Brain pericyte (primary cell): Measurements from ENCODE around the gene PRR5L.

ENCODE experiments used
- DNase-seq: peaks from one replicate; pipeline ENCODE4 v3.0.0-alpha.2; 2012; ENCODE audit warnings: low read depth, low spot score

PRR5L gene

DNA sequence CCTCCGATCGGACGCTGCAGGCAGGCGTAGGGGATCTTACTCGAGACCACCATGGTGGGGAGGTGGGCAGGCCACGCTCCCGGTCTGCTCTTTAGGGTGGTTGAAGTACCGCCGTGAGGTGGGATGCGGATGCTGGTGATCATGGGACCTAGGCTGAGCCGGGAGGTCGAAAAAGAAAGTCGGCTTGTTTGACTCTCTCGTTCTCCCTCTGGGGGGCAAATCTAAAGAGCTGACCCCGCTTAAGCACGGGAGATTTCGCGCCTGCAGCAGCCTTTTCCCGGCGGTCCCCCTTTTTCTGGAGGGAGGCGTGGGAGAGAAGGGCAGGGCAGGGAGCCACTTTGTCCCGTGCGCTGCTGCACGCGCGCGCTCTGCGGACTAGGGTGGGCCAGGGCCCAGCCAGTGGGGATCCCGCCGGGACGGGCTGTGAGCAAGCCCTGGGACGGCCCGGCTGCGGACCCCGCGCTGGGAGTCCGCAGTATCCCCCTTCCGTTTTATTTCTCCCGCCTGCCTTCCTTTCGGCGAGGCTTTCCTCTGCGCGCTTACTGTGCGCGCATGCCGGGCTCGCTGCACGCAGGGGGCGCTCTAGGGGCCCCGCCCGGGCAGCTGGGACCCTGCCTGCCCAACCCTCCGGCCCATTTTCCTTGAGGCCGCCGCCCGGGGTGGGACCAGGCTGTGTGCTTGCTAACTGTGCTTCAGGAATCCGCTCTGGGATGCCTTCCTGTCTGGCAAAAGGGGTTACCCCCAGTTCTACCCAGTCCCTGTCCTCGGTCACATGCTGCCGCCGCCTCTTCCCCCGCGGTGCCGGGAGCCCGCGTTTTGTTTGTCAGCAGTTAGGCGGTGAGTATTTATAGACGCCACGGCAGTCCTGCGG is 81.0 kb downstream of the PRR5L start:
- no peak for DNase-seq

DNA sequence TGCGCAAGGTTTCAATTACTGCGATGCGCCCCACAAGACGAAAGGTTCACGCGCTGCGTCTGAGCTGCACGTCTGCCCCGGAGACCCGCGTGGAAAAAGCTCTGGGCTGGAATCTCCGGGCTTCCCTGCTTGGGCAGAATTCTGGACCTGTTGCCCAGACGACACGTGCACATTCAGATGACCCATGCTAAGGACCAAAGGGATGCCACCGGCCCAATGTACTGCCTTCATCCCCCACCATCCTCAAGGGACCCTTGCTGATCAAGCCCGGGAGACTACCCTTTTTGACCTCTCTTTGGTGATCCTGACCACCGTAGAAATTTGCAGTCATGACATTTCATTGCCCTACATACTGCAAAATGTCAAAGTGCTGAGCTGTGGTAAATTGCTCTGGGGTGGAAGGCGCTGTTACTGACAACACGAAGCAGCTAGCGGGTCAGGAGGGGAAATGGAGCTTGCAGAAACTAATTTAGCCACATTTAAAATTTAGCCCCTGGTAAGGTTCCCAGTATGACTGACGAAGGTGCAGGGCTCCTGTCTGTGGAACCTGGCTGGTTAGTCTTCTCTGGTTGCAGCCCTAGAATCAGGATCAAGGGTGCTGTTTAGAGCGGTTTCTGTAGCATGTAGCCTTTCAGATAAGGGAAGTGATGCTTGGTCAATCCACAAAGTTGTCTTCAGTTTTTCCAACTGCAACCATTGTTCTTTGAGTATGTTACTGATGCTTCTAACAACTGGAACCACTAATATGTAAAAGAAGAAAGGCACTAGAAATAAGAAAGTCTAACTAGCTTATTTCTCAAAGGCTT is 81.9 kb downstream of the PRR5L start:
- DNase-seq: no peak

DNA sequence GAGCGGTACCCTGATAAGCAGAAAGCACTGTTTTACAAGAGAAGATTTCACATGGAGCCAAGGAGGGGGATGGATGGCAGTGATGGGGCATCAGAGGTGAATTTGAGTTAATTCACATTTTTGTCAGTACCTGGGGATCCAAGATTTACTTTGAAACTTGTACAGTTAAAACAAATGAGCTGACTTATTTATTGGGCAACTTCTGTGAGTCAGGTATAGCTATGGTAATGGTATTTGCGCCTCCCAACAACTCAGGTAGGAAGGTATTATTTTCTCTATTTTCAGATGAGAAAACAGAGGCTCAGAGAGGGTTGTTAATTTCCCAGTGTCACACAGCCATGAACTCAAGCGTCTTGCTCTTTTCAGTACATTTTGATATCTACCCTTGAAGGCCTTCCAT is 83.6 kb downstream of the PRR5L start:
- DNase-seq: no peak

- DNase-seq: no peak
These were observed 84.4 kb downstream of the PRR5L start for GRCh38 chr11:36380296-36381014.

- DNase-seq: no peak
These were observed 84.9 kb downstream of the PRR5L start for GRCh38 chr11:36381015-36381360.

- DNase-seq: no peak
These were observed 87.1 kb downstream of the PRR5L start for GRCh38 chr11:36383195-36383594.

DNA sequence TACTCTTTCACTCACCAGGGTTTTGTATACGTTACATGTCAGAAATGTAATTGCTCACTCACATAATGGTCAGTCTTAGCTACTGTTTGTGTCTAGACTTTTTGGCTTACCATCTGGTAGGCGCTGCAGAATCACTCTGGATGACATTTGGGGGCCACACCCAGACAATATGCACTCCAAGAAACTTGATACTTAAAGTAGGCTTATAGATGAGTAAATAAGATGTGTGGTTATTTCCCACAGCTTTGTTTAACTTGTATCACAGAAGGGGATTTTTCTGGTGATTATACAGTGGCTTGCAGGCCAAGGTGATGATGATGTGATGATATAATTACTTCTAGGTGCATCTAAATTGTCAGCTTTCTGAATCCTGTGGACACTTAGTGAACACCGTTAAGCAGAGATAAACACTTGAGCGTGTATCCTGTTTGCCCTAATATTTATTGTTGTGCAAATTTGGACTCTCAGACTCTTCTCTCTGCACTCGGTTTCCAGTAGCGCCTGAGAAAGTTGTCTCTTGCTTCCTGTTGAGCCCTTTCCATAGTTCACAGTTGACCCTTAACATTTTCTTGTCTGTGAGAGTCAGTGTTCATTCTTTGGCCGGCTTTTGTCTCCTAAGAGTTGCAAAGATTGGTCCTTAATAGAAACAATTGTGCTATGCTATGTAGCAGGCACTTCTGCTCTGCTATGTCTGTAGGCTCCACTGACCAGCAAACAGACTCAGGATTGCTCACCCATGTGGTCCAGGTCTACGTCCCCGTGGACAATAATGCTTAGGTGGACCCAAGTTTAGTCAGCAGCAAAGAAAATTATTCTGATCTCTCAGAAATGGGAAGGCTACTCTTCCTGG is 89.3 kb downstream of the PRR5L start:
- no peak for DNase-seq

DNA sequence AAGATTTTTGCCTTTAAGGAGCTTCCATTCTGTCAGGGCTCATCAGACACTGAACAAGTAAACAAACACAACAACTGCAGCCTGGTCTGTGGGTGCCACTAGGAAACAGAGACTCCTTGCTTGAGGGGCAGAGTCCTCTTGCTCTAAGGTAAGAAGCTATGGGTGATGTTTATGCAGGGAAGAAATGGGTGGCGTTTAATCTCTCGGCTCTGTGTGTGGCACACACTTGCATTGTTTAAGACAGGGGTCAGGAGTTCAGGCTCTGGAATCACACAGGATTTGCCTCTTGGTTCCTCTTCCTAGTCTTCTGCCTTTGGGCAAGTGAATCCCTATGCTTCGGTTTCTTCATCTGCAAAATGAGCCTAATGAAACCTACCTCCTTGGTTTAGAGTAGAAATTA is 90.3 kb downstream of the PRR5L start:
- DNase-seq: no peak

DNA sequence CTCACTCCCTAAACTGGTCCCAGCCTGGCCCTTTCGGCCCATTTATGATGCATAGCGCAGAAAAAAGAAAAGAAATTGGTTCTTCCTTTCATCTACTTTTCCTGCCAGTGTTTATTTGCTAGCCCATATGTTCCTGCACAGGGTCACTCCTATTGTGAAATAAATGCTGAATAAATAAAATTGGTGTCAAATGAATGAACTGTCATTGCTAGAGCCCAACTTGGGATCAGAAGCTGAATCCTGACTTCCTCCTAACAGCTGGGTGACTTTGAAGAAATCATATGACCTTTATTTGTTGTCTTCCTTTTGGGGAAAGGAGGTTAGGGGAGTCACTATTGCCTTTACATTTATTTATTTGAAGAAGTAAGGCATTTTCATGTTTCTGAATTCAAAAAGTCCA is 92.0 kb downstream of the PRR5L start:
- DNase-seq: no peak

DNA sequence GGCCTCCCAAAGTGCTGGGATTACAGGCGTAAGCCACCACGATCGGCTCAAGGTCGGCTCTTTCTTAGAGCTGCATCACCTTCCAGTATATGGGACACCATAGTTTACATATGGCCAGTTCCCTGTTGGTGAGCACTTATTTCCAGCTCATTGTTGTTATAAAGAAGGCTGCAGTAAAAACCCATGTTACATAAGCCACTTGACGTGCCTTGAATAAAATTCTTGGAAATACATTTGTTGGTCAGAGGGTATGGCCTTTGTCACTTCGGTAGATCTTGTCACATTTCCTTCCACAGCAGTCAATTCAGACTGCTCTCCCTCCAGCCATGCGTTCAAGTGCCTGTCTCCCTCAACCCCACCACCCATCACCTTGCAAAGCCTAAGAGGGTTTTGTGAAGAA is 92.9 kb downstream of the PRR5L start:
- DNase-seq: no peak

DNA sequence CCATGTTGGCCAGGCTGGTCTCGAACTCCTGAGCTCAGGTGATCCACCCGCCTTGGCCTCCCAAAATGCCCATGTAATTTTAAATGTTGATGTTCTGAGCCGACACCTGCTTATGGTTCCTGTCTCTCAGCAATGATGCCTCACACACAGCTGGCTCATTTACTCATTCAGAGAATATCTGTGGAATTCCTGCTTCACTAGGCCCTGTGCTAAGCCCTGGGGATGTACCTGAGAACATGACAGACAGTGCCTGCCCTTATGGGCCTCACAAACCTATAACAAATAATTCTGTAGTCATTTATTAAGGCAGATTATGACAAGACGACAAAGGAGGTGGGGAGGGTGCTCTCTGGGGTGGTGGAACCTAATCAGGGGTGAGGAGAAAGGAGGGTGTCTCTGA is 93.7 kb downstream of the PRR5L start:
- DNase-seq: no peak

DNA sequence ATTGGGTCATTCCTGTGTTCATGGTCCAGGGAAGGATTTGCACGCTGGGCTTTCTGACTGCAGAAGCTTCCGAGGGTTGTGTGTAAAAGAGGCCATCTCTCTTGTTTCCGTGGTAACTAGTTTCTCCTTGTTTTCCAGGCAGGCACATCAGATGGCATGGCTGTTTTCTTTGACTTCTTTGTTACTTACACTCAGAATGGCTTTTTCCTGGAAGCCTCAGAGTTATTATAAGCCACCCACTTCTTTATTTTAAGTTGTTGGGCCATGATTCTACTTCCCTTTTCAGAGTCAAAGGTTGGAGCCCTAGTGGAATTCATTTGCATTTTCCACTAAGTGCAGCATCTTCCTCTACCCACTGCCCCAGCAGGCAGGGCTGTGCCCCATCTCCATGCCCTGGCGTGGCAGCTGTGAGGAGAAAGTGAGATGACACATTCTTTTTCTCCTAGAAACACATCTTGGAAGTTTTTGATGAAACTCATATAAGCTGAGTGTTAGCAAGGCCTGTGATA is 94.9 kb downstream of the PRR5L start:
- no peak for DNase-seq

- no peak for DNase-seq
These were observed 96.1 kb downstream of the PRR5L start for GRCh38 chr11:36392196-36392595.

DNA sequence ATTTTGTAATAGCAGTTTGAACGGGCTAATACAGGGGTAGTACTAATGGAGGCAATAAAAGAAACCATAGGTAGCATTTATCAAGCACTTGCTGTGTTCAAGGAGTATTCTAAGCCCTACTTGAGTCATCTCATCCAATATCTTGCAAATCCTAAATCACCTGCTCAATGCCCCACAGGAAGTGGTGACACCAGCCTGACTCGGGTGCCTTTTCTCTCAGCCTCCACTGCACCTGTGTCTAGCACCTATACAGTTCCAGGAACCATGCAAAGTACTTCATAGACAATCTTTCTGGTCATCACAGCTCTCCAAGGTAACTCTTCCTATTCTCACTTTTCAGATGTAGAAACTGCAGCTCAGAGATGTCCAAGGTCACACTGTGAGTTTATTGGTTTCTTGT is 98.0 kb downstream of the PRR5L start:
- no peak for DNase-seq

DNA sequence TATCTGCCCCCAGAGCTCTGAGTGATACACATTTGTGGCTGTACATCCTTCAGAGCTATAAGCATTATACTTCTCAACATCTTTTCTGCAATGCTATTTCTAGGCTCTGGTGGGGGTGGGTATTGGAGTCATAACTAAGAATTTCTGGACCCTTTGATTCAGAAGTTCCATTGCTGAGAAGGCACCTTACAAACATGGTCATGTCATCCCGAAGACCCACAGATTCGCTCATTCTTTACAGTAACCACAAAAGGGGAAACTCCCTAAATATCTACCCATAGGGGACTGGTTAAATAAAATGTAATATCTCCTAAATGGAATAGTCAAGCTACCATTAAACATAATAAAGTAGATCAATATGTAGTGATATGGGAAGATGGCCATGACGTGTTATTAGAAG is 98.8 kb downstream of the PRR5L start:
- DNase-seq: no peak

- no peak for DNase-seq
These were observed 100.1 kb downstream of the PRR5L start for GRCh38 chr11:36395978-36396736.

DNA sequence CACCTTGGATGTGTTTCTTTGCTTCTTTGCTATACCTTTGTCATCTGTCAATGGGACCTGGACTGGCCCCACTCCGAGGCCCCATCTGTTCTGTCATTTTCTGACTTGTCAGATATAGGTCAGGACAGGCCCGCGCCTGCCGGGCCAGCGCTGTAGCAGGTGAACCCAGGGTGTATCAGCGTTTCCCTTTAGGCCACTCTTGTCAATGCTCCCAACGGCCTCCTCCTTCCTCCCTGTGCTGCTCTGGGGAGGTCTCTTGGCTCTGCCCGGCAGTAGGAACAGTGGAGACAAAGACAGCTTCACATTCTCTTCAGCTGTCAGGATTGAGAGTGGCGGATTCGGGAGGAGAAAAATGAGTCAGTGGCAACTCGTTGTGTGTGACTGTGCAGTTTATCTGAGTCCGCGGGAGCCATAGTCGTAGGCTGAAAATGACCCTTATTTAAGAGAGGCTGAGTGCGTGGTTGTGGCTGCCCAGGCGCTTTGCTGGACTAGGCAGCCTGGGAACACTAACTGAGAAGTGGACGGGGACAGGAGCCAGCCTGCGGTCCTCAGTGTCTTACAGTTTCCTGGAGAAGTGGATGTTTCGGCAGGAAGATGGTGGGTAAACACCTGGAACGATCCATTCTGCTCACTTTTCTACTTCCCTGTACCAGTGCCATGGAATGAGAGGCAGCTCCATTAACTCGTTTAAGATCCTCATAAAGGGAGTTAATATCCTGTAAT is 102.3 kb downstream of the PRR5L start:
- no peak for DNase-seq

- DNase-seq: no peak
These were observed 103.1 kb downstream of the PRR5L start for GRCh38 chr11:36399236-36399635.

- DNase-seq: no peak
These were observed 103.7 kb downstream of the PRR5L start for GRCh38 chr11:36399745-36400144.
